Aorta (tissue), 5 donors: ENCODE measurements around the gene RFPL2. TPM values are rescaled to one million over a fixed set of nuclear protein-coding genes. Genes with fewer than 3 reads are reported as not detected.
"Not testable (repeated sequence)": the region's sequence is repeated elsewhere in the genome, so short reads cannot be mapped to it uniquely, and the experiment has no call there.

Source experiments
- ATAC-seq: fragments of 200-7000 bp; cut with Tn5 transposase; one replicate; pipeline ENCODE4 v1.9.1; 2022; ENCODE audit warnings: moderate library complexity; ENCODE audit not compliant: low FRiP score
- DNase-seq, 2 donors: peaks; one replicate each; pipeline ENCODE4 v3.0.0-alpha.2; 2020
- H3K27ac ChIP-seq, 2 donors: one replicate each; pipeline ENCODE4 v1.5.1; 2013; ENCODE audit warnings: low read length in 2 of 2, mild to moderate bottlenecking in 2 of 2, moderate library complexity in 2 of 2, control low read depth in 1 of 2, inconsistent platforms in 1 of 2, low read depth in 1 of 2
- H3K27me3 ChIP-seq, 2 donors: one replicate each; pipeline ENCODE4 v1.6.1; 2013; ENCODE audit warnings: control low read depth in 1 of 2, low read length in 1 of 2, mild to moderate bottlenecking in 1 of 2, moderate library complexity in 1 of 2; ENCODE audit not compliant: insufficient read depth in 2 of 2, control insufficient read depth in 1 of 2
- H3K36me3 ChIP-seq, 2 donors: one replicate each; pipeline ENCODE4 v1.6.1; 2013; ENCODE audit warnings: control low read depth in 1 of 2, low read length in 1 of 2, mild to moderate bottlenecking in 1 of 2; ENCODE audit not compliant: insufficient read depth in 2 of 2, control insufficient read depth in 1 of 2
- H3K4me1 ChIP-seq, 2 donors: one replicate each; pipeline ENCODE4 v1.6.1; 2013; ENCODE audit warnings: low read length in 2 of 2, control low read depth in 1 of 2, mild to moderate bottlenecking in 1 of 2, moderate library complexity in 1 of 2; ENCODE audit not compliant: insufficient read depth in 2 of 2, control insufficient read depth in 1 of 2
- H3K4me3 ChIP-seq, 2 donors: one replicate each; pipeline ENCODE4 v1.5.1; 2013; ENCODE audit warnings: low read length in 2 of 2, control low read depth in 1 of 2, mild to moderate bottlenecking in 1 of 2
- H3K9me3 ChIP-seq: one replicate; pipeline ENCODE4 v1.6.1; 2013; ENCODE audit warnings: mild to moderate bottlenecking, low read length; ENCODE audit not compliant: control insufficient read depth
- WGBS, 2 donors: extraction: QIAGEN DNeasy Blood & Tissue Kit; methylation state at CpG; one replicate each; pipeline ENCODE4 v1.1.7; 2013; 5-methylcytosine and 5-hydroxymethylcytosine counted together
- intact Hi-C, 2 donors: fragments of 100-400 bp; cut with DNase I; formaldehyde crosslinking; loops; one replicate each; pipeline versions ENCODE4 v1.14.2 to v1.15.0; 2022
- polyA plus RNA-seq, 2 donors: library from polyadenylated mRNA; stranded (reverse); fragments of 200-250 nt; gene quantifications; one replicate each; pipeline ENCODE4 v1.2.3, GENCODE V29; 2013
- total RNA-seq, 2 donors: library from RNA; stranded (reverse); fragmentation: NEBNext Ultra II Directional; extraction: Animal tissue kit (Norgen Biotek cat#: 25700); gene quantifications; one replicate each; pipeline ENCODE4 v1.2.1, GENCODE V29; 2021
- donor health status: healthy with polysubstance abuse.
- donor health status: Bipolar disorder and iron deficiency.
- donor health status: DM: no; HTN: no; CAD: no.
- donor health status: DM: no; HTN: no; CAD: no.
- donor health status: DM: yes; HTN: yes; CAD: no.

RFPL2 gene
- total and polyA plus RNA-seq, 4 donors, result not detected

GRCh38 chr22:32160411-32160810 lies 44.5 kb downstream of the RFPL2 start:
- H3K27me3 ChIP-seq, H3K36me3 ChIP-seq, DNase-seq, intact Hi-C loops, H3K27ac ChIP-seq, H3K9me3 ChIP-seq, H3K4me1 ChIP-seq, ATAC-seq, H3K4me3 ChIP-seq: not testable (repeated sequence)
- WGBS, 2 donors, result 66 to 67% methylated on average over 5 of the region's 5 CpGs

DNA sequence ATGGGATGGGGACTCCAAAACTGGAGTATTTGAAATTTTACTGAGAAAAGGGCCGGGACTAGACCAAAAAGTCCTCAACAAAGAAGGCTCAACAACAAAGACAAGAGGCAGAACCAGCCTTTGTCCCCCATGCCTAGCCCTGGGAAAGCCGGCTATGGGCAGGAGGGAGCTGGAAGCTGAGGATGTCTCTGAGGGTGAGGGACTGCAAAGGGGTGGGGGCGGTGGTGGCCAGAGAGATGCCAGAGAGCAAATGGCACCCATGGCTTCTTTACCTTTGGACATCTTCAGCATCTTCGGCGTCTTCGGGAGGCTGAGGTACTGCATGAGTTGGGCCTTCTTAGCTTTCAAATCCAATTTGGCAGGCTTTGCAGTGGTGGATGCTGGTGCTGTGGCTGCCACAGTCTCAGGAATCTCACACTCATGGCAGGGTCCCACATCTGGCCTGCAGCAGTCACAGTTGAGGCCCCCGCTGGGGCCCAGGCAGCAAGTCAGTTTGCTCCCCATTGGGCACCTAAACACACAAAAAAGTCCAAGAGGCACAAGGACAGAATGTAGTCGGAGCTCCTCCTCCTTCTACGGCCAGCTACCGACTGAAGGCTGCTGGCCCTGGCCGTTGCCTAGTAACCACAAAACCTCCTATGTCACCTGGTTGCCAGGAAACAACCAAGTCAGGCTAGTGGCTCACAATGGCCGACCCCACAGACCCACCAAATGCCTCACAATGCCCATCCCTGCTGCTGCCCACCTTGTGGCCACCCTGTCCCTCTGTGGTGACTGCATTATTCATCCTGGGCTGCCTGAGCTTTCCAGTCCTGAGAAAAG lies 46.0 kb downstream of the RFPL2 start, which contains the start of gene C22orf42:
TSS of gene C22orf42 (minus strand) at position 592 of the 822 bp plus-strand sequence. CDS start at position 504, 88 bp downstream.
- Histone ChIP-seq H3K27me3 (no peaks in the 10 kb centered on the region), H3K9me3 (no peaks in the 10 kb centered on the region), H3K4me1 (no peaks in the 10 kb centered on the region), H3K27ac (no peak within 1 kb of the TSS), H3K4me3 (no peak within 1 kb of the TSS), H3K36me3 (no peaks in the 10 kb centered on the region)
- intact Hi-C loops, result no loop called here
- WGBS, 2 donors, result 69 to 73% methylated on average over 12 of the region's 12 CpGs
- DNase-seq (no peak), ATAC-seq (no peak)

- DNase-seq, H3K36me3 ChIP-seq, H3K4me3 ChIP-seq, ATAC-seq, H3K9me3 ChIP-seq, H3K4me1 ChIP-seq, H3K27me3 ChIP-seq, H3K27ac ChIP-seq, intact Hi-C loops: not testable (repeated sequence)
- 61 to 67% methylated on average over 5 of the region's 5 CpGs for WGBS, 2 donors
Observed at GRCh38 chr22:32157632-32158031, 47.2 kb downstream of the RFPL2 start.

- not testable (repeated sequence) for H3K27me3 ChIP-seq
Observed at GRCh38 chr22:32154727-32155126, 50.1 kb downstream of the RFPL2 start.

GRCh38 chr22:32151641-32152040 lies 53.2 kb downstream of the RFPL2 start:
- H3K9me3 ChIP-seq, H3K36me3 ChIP-seq, intact Hi-C loops, DNase-seq, H3K4me1 ChIP-seq, H3K4me3 ChIP-seq, H3K27me3 ChIP-seq, ATAC-seq, H3K27ac ChIP-seq: not testable (repeated sequence)
- 69 to 86% methylated on average over 6 of the region's 6 CpGs for WGBS, 2 donors

More at GRCh38 chr22:32154727-32155126, 50.1 kb downstream of the RFPL2 start:
- H3K4me3 ChIP-seq, H3K36me3 ChIP-seq, DNase-seq, intact Hi-C loops, H3K4me1 ChIP-seq, H3K27ac ChIP-seq, H3K9me3 ChIP-seq, ATAC-seq: not testable (repeated sequence)
- WGBS, 2 donors, result 69 to 77% methylated on average over 4 of the region's 4 CpGs

- H3K9me3 ChIP-seq, H3K36me3 ChIP-seq, H3K27me3 ChIP-seq, H3K4me1 ChIP-seq, ATAC-seq, H3K27ac ChIP-seq, DNase-seq, intact Hi-C loops, H3K4me3 ChIP-seq: not testable (repeated sequence)
- WGBS, 2 donors, result 66% methylated on average over 7 of the region's 7 CpGs
Observed at GRCh38 chr22:32150647-32151046, 54.2 kb downstream of the RFPL2 start.

GRCh38 chr22:32148372-32148771 lies 56.5 kb downstream of the RFPL2 start:
- H3K9me3 ChIP-seq, H3K4me1 ChIP-seq, intact Hi-C loops, H3K4me3 ChIP-seq, DNase-seq, H3K27me3 ChIP-seq, H3K36me3 ChIP-seq, ATAC-seq, H3K27ac ChIP-seq: not testable (repeated sequence)
- WGBS, 2 donors, result 89 to 90% methylated on average over 4 of the region's 4 CpGs

DNA sequence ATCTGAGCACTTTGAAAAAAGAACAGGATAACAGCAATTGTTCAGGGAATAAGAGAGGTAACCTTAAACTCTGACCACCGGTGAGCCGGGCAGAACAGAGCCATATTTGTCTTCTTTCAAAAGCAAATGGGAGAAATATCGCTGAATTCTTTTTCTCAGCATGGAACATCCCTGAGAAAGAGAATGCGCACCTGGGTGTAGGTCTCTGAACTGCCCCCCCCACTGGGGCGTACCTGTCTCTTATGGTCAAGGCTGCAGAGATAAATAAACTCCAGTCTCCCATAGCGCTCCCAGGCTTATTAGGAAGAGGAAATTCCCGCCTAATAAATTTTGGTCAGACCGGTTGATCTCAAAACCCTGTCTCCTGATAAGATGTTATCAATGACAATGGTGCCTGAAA lies 57.7 kb downstream of the RFPL2 start:
- 72 to 78% methylated on average over 7 to 8 of the region's 8 CpGs for WGBS, 2 donors
- ATAC-seq, H3K27me3 ChIP-seq, H3K4me3 ChIP-seq, H3K9me3 ChIP-seq, H3K36me3 ChIP-seq, H3K4me1 ChIP-seq, intact Hi-C loops, H3K27ac ChIP-seq, DNase-seq: not testable (repeated sequence)
